HG03558 (cell line): ENCODE data around the gene LIM2.

ENCODE experiments used
- ATAC-seq: cut with Tn5 transposase; IDR thresholded peaks from one replicate; pipeline ENCODE4 v1.9.1; 2021; ENCODE audit warnings: moderate number of reproducible peaks; ENCODE audit not compliant: unreplicated experiment; ENCODE audit errors: extremely low read depth

The LIM2 gene

DNA sequence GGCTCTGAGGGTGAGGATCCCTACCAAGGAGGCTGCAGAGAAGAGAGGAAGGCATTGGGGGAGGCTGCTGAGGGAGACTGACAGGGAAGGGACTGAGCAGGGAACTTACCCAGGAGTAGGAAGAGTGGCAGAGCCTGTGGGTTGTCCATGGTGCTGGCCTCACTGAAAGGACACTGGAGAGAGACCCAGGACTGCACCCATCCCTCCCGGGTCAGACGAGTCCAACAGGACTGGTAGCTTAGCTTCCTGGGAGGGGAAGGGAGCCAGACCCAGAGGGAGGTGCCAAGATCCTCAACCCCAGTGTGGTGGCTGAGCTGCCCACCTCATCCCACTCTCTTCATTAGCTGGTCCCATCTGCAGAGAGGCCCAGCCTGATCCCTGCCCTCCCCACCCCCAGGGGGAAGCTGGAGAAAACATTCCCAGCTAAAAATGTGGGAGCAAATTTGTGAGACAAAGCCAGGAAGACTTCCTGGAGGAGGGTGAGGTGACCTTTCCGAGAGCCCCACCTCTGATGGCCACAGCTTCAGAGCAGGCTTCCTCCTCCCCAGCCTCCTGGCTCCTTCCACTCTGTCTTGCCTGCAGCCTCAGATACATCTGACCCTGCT is 45.7 kb downstream of the LIM2 start, which contains the start of gene VSIG10L:
Gene VSIG10L, minus strand, starts transcription at position 164 of the 605 bp plus-strand sequence. Its CDS starts 15 bp downstream, at position 149.
- no peak for ATAC-seq

DNA sequence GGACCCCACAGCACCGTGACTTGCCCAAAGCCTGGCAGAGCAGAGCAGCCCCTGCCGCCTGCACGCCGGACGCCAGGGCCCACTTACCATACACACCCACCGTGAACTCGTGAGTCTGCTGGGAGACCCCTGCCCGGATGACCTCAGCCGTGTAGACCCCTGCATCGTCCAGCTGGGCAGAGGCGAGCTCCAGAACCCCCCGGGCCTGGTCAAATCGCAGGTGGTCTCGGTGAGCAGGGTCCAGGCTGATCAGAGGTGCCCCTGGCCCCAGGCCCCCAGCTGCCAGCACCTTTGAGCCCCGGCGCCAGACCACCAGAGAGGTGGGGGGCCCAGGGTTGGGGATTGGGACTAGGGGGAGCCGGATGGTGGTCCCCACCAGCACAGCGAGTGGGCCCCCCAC is 46.7 kb downstream of the LIM2 start:
- ATAC-seq = no peak

DNA sequence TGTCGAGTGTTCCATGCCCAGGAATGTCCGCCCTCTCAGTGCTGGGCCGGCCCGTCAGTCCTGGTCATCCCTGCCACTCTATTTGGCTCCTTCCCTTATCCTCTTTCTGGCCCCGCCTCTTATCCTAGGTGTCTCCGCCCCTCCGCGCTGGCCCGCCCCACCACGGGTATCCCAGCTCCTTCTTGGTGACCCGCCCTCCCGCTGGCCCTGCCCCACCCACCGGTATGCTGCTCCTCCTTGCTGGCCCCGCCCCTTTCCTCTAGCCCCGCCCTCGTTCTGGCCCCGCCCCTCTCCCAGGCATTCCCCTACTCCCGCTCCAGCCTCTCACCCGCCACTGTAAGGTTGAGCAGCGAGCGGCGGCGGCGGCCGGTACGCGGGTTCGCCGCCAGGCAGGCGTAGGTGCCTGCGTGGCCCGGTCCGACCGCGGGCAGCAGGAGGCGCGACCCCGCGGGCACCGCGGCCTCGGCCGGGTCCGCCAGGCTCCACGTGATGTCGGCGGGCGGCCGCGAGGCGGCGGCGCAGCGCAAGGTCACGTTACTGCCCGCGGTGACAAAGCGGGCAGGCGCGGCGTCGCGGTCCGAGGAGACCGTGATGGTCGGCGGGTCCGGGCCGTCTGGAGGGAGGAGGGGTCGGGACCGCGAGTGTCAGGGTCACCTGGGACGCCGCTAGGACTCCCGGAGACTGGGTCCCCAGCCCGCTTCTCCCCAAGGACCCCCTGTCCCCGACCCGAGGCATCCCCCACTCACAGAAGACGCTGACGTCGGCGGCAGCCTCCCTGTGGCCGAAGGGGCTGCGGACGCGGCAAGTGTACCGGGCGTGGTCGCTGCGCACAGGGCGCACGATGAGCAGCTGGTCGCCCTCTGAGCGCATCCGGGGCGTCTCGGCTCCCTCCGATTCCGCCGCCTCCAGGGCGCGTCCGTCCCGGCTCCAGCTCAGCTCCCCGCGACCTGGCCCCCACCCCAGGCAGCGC is 47.8 kb downstream of the LIM2 start:
- no peak for ATAC-seq

DNA sequence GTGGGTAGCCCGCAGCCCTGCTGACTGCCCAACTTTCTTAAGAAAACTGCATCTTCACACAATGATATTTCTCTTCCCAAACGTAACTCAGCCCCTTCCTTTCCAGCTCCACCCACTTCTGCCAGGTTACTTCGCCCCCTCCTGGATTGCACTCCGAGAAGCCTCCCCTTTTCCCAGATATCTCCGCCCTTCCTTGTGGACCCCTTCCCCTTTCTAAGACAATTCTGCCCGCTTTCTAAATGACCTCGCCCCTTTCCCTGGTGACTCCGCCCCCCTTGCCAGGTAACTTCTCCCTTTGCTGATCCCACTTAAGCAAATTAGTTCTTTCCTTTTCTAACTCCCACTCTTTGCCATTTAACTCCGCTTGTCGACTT is 48.5 kb downstream of the LIM2 start:
- no peak for ATAC-seq

DNA sequence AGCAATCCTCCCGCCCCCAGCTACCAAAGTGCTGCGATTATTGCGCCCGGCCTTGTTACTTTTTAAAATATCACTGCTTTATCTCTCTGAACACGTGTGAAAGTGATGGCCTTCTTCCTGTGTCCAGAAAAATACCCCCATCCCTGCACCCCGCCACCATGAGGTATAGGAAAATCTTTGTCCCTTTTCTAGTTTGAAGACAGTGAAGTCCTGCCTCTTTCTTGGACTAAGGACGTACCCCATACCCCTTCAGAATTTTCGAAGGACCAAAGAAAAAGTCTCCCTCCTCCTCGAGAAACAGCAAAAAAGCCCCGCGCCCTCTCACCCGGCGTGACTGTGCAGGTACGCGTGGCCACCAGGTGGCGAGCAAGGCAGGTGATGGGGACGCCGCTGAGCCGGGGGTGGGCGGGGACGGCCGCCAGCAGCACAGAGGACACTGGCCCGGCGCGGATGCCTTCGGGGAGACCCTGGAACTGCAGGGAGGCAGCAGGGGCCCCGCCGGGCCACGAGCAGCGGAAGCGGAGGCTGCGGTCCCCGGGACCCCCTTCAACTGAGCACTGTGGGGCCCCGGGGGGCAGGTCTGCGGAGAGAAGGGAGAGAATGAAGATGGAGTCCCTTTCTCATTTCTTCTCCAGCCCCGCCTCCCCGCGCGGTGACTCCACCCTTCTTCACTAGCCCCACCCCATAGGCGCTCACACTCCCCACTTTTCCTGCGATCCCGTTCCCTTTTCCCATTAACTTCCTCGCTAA is 49.0 kb downstream of the LIM2 start:
- no peak for ATAC-seq

DNA sequence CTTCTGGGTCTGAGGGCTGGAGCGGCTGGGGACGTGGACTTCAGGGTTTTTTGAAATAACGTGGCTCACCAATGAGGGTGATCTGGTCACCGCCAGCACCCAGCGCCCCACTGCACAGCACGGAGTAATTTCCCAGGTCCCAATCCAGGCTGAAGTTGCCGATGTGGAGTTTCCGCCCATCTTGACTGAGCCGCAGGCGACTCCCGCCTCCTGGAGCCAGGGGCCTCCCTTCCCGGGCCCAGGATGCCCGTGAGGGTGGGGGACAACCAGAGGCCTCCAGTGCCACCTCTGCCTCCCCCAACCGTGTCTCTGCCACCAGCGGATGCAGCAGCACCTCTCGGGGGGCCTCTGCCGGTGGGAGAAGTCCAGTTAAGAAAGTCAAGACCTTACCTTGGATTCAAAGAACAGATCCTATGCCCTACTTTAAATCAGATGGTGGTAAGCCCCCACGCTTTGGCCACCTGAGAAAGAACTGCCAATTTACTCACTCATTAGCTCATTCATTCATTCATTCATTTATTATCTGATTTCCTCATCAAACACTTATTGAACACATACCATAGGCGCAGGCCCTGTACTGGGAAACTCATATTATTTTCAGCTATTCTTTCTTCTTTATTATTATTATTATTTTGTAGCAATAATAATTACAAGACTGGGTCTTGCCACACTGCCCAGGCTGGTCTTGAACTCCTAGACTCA is 49.8 kb downstream of the LIM2 start:
- ATAC-seq = no peak

DNA sequence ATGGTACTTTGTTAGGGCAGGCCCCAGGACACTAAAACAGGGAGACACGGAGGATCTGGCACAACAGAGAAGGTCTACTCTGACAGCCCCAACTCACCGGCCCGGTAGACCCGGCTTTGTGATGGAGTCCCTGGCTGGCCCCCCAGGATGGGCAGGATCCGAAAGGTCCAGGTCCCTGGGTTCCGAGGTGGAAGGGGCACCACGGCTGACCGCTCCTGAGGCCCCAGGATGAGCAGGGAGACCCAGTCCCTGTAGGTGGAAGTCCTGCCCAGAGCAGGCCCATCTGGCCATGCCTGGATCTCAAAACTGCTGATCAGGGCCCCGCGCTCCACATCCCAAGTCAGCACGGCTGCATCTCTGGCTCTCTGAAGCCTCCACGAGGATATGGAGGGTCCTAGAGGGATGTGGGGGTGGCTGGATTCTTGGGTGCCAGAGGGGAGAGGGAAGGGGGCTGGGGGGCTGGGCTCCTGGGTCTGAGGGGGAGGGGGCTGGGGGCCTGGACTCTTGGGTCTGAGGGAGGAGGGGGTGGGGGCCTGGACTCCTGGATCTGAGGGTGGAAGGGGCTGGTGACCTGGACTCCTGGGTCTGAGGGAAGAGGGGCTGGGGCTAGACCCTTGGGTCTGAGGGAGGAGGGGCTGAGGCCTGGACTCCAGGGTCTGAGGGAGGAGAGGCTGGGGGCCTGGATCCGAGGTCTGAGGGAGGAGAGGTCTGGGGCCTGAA is 50.5 kb downstream of the LIM2 start:
- ATAC-seq = no peak

DNA sequence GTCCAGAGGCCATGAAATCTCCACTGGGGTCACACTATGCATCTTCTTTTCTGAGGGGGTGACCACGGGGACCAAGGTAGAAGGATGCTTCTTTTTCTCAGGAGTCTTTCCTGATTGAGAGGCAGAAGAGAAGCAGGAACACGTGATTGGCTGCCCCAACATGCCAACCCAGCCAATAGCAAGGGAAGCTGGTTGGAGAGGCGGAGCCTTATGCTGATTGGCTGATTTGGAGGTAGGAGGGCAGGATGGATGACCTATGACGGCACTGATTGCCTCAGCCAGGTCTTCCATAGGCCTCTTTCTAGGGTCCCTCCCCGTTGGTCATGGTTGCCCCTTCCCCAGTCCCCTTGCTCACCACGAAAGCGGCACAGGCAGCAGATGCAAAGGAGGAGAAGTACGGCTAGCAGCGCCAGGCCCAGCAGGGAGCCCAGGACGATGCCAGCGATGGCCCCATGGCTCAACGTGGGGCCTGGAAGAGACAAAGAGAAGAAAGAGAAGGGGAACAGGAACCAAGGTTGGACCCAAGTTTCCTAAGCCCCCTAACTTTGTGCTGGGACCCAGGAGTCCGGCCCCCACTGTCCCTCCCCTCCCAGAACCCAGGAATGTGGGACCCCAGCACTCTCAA is 53.8 kb downstream of the LIM2 start:
- ATAC-seq = no peak

DNA sequence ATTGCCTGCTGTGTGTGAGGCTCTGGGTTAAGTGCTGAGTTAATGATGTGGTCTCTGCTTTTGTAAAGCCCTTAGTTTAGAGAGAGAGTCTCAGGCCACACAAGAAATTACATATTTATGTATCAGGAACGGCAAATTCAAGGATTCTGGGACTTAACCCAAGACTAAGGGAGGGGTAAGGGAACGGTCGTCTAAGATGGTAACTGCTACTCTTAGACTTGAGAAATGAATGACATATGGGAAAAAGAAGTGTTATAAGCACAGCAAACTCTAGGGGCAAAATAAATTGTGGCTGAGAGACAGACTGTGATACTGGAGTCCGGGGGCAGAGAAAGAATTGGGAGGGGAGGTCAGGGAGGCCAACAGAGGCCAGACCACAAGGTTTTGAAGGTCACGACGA is 56.1 kb downstream of the LIM2 start:
- ATAC-seq = no peak

DNA sequence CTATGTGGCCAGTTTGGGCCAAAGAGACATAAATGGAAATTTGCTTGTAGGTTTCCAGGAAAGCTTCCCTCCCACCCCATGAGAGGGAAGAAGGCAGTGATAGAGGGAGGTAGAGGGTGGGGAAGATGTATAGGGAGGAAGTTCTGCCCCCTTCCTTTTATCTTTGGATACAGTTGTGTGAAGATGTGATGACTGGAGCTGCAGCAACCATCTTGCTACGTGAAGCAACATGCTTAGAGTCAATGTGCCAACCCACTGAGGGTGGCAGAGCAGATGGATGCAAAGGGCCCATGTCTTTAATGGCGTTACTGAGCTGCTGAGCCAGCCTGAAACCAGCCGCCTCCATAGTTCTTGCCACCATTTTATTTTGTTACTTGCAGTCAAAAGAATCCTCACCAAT is 56.6 kb downstream of the LIM2 start:
- ATAC-seq = no peak

DNA sequence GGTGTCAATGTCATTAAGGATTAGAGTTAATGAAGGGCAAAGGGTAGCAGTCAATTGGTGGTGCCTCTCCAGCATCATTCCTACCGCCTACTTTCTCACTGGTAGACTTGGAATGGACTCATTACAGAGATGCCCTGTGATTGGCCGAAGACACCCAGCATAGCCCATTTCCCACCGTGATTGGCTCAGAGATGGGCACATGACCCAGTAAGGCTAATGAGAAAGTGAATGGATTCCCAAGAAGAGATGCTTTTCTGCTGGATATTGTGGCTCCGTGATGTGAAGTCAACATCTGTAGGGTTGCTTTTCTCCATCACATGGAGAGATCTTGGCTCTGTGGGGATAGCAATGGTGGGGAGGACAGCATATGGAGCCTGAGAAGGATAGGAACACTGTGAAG is 57.4 kb downstream of the LIM2 start:
- no peak for ATAC-seq
